GM23338 (cell line): ENCODE results near the gene HYAL4. TPM values are rescaled to one million over a fixed set of nuclear protein-coding genes. Genes with fewer than 3 reads are reported as not detected.

Experiments used
- CREB1 ChIP-seq: fragments of 250-450 bp; sonication (Bioruptor Pico); IDR thresholded peaks from 2 replicates; pipeline ENCODE4 v1.5.0; 2020; ENCODE audit warnings: low read depth, mild to moderate bottlenecking, moderate library complexity
- EZH2 ChIP-seq: fragments of 200-600 bp; sonication (generic); IDR thresholded peaks from one replicate; pipeline ENCODE4 v1.8.0; 2017; ENCODE audit warnings: antibody characterized with exemption, mild to moderate bottlenecking, low read depth; ENCODE audit not compliant: unreplicated experiment
- EZH2phosphoT487 ChIP-seq: fragments of 200-600 bp; sonication (generic); IDR thresholded peaks from one replicate; pipeline ENCODE4 v1.8.1; 2018; ENCODE audit warnings: antibody characterized with exemption; ENCODE audit not compliant: unreplicated experiment
- JUNB ChIP-seq: IDR thresholded peaks from one replicate; pipeline ENCODE4 v1.6.1; 2016; ENCODE audit warnings: antibody characterized with exemption; ENCODE audit not compliant: unreplicated experiment
- POLR2AphosphoS5 ChIP-seq: IDR thresholded peaks from 2 replicates; pipeline ENCODE4 v1.6.1; 2016; ENCODE audit warnings: antibody characterized with exemption, low read depth
- REST ChIP-seq: IDR thresholded peaks from one replicate; pipeline ENCODE4 v1.6.1; 2018; ENCODE audit warnings: antibody characterized with exemption; ENCODE audit not compliant: unreplicated experiment
- STAT1 ChIP-seq: IDR thresholded peaks from one replicate; pipeline ENCODE4 v1.6.1; 2016; ENCODE audit warnings: antibody characterized with exemption; ENCODE audit not compliant: unreplicated experiment
- ZNF114 ChIP-seq: fragments of 250-450 bp; sonication (Bioruptor Pico); IDR thresholded peaks from 2 replicates; pipeline ENCODE4 v1.5.0; 2020; ENCODE audit warnings: mild to moderate bottlenecking, moderate library complexity
- ZNF331 ChIP-seq: fragments of 250-450 bp; sonication (Bioruptor Pico); IDR thresholded peaks from 2 replicates; pipeline ENCODE4 v1.5.0; 2020; ENCODE audit warnings: low read depth, mild to moderate bottlenecking, moderate library complexity
- ZNF462 ChIP-seq: fragments of 250-450 bp; sonication (Bioruptor Pico); IDR thresholded peaks from 2 replicates; pipeline ENCODE4 v1.5.0; 2020; ENCODE audit warnings: mild to moderate bottlenecking, moderate library complexity
- polyA plus RNA-seq: library from polyadenylated mRNA; unstranded; fragments of >200 nt; fragmentation: Nextera tagmentation; extraction: Ambion mirVana; gene quantifications from 2 replicates; pipeline ENCODE4 v1.2.1, GENCODE V29; 2016
- total RNA-seq: library from RNA; depleted of rRNA; stranded (reverse); fragments of >200 nt; shearing (Covaris generic); gene quantifications from 2 replicates; pipeline ENCODE4 v1.2.3, GENCODE V29; 2014

HYAL4 gene
- total and polyA plus RNA-seq, 2 experiments from 2014 or later = not detected

- TF ChIP-seq ZNF462 (CRISPR knock-in tag) (no peak), STAT1 (no peak), CREB1 (CRISPR knock-in tag) (no peak), EZH2phosphoT487 (no peak), EZH2 (no peak), POLR2AphosphoS5 (no peak), REST (no peak), ZNF331 (CRISPR knock-in tag) (no peak), ZNF114 (CRISPR knock-in tag) (no peak), JUNB (no peak)
Observed at GRCh38 chr7:123821320-123821719, 23.6 kb upstream of the HYAL4 start (continued).
